Endothelial cell of umbilical vein (primary cell): Measurements from ENCODE around the gene CREG2.

ENCODE experiments used
- EZH2 ChIP-seq: IDR thresholded peaks from 2 replicates; pipeline ENCODE4 v1.6.1; 2012; ENCODE audit warnings: borderline replicate concordance, low read depth, mild to moderate bottlenecking, moderate library complexity, low read length, inconsistent platforms; ENCODE audit not compliant: severe bottlenecking
- JUN ChIP-seq: IDR thresholded peaks from 2 replicates; pipeline ENCODE4 v1.6.1; 2011; ENCODE audit warnings: borderline replicate concordance, low read depth; ENCODE audit not compliant: insufficient read length, insufficient read depth
- MAX ChIP-seq: IDR thresholded peaks from 2 replicates; pipeline ENCODE4 v1.6.1; 2011; ENCODE audit not compliant: insufficient read depth, insufficient read length
- MYC ChIP-seq: IDR thresholded peaks from one replicate; pipeline ENCODE4 v1.6.1; 2011; ENCODE audit warnings: mild to moderate bottlenecking, low read depth, low read length
- POLR2A ChIP-seq: IDR thresholded peaks from 2 replicates; pipeline ENCODE4 v1.6.1; 2012; ENCODE audit warnings: low read depth, mild to moderate bottlenecking, control low read depth, low read length
- POLR2AphosphoS5 ChIP-seq: IDR thresholded peaks from 2 replicates; pipeline ENCODE4 v1.6.1; 2012; ENCODE audit warnings: low read depth, mild to moderate bottlenecking, control low read depth, low read length, moderate library complexity; ENCODE audit not compliant: insufficient read depth
- TF ChIP-seq, protein P1 (sequence below), 2 donors: IDR thresholded peaks; 1 replicate in 1 of 2; 2 replicates in 1 of 2; pipeline ENCODE4 v1.5.1; 2011; ENCODE audit warnings: low read length in 2 of 2, mild to moderate bottlenecking in 2 of 2, moderate library complexity in 2 of 2, control low read depth in 1 of 2, inconsistent platforms in 1 of 2, low read depth in 1 of 2; ENCODE audit not compliant: insufficient read depth in 1 of 2; ENCODE audit errors: extremely low read depth in 1 of 2

GRCh38 chr2:101295895-101296294 lies 91.4 kb downstream of the CREG2 start:
- TF ChIP-seq EZH2 (no peak), POLR2A (no peak), POLR2AphosphoS5 (peak; percentile 27), MAX (no peak), MYC (no peak), JUN (no peak)
- TF ChIP-seq, protein P1, sequence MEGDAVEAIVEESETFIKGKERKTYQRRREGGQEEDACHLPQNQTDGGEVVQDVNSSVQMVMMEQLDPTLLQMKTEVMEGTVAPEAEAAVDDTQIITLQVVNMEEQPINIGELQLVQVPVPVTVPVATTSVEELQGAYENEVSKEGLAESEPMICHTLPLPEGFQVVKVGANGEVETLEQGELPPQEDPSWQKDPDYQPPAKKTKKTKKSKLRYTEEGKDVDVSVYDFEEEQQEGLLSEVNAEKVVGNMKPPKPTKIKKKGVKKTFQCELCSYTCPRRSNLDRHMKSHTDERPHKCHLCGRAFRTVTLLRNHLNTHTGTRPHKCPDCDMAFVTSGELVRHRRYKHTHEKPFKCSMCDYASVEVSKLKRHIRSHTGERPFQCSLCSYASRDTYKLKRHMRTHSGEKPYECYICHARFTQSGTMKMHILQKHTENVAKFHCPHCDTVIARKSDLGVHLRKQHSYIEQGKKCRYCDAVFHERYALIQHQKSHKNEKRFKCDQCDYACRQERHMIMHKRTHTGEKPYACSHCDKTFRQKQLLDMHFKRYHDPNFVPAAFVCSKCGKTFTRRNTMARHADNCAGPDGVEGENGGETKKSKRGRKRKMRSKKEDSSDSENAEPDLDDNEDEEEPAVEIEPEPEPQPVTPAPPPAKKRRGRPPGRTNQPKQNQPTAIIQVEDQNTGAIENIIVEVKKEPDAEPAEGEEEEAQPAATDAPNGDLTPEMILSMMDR (IDR thresholded peaks at IDR 0.05; ENCODE audit: extremely low read depth in 1 of 2, insufficient read depth in 1 of 2, low read depth in 1 of 2, low read length in 2 of 2), result no peak
